Retinal pigment epithelial cell (primary cell): ENCODE results near the gene EPC2.

Experiments used
- DNase-seq: peaks from one replicate; pipeline ENCODE4 v3.0.0-alpha.2; 2010; ENCODE audit warnings: low read depth
- H3K4me3 ChIP-seq: 2 replicates; pipeline ENCODE4 v1.5.1; 2011; ENCODE audit warnings: mild to moderate bottlenecking, low read length, control low read depth, moderate library complexity
- CTCF ChIP-seq: conservative IDR thresholded peaks from 2 replicates; pipeline ENCODE4 v1.5.1; 2011; ENCODE audit warnings: low read depth, low read length, control low read depth, inconsistent platforms

The EPC2 gene

DNA sequence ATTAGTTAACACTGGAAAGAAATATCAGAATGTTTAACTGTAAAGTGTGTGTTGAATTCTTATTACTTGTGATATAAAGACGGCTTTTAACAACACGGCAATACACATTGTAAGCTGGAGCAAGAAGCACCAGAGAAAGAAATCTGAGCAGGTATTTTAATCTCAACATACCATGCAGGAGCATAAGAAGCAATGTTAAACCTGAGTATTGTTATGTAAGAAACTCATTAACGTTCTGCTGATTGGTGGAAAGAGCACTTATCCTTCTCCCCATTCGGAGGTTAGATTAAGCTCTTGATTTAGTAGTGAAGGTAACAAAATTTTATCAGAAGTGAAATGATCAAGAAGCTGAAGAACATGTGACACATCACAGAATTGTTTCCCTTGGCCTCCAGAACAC, 107.4 kb downstream of the EPC2 start:
- no peak for TF ChIP-seq CTCF
- no peak overlapping the region for H3K4me3 ChIP-seq
- DNase-seq, result no peak

DNA sequence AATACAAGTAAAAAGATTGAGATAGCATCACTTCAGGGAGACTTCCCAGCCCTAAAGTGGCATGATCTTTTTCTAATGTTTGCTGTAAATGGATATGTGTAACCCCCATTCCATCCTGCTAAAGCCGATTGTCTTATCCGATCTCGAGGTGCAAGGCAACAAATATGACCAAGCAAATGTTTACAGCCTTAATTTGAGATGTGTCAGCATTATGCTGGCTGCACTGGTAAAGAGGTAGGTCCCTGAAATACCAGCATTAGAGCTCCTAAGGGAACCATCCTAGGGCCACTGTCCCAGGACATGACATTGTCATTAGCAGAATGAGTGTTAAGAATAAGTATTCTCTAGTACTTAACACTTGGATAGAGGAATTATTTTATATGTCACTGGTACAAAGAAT, 108.4 kb downstream of the EPC2 start:
- H3K4me3 ChIP-seq, result no peak overlapping the region
- TF ChIP-seq CTCF, result no peak
- no peak for DNase-seq

- no peak for TF ChIP-seq CTCF
- no peak overlapping the region for H3K4me3 ChIP-seq
- no peak for DNase-seq
These were observed 110.3 kb downstream of the EPC2 start for GRCh38 chr2:148754864-148755263.

DNA sequence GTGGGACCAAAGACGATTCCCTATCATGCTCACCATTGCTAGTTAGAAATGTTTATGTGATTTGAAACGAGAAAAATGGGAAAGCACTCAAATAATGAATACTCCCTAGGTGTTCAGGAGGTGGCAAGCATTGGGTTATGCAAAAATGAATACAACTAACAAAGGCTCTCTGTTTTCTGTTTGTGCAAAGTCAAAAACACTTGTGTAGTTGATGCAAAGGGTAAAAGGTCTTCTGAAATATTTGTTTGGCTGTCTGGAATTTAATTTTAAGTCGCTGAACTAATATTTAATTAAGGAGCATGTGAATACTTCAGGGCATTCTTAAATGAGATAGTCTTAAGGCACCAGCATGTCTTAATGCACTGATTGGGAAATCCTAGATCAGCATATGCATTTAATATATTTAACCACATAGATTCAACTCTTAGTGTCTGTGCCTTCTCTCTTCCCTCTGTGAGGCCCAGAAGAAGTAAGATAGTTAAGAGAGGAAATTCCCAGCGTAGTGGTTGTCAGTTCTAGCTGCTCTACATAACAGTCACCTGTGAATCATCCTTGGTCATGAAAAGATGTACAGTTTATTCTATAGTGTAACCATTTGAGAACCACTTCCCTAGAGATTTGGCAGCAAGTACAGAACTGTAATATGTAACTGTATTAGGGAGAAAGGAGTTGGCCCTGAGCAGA, 111.9 kb downstream of the EPC2 start:
- H3K4me3 ChIP-seq, result no peak overlapping the region
- DNase-seq, result no peak
- TF ChIP-seq CTCF, result no peak

- DNase-seq, result no peak
- no peak overlapping the region for H3K4me3 ChIP-seq
- TF ChIP-seq CTCF, result no peak
These were observed 120.3 kb downstream of the EPC2 start for GRCh38 chr2:148764815-148765214.

GRCh38 chr2:148770047-148770446, 125.5 kb downstream of the EPC2 start:
- DNase-seq, result no peak
- H3K4me3 ChIP-seq, result no peak overlapping the region
- TF ChIP-seq CTCF, result no peak

- DNase-seq, result no peak
- no peak overlapping the region for H3K4me3 ChIP-seq
- no peak for TF ChIP-seq CTCF
These were observed 137.0 kb downstream of the EPC2 start for GRCh38 chr2:148781544-148781943.
